Measurements from ENCODE around the gene SLC22A12.

The SLC22A12 gene

GRCh38 chr11:64597671-64598101 lies 6.7 kb downstream of the SLC22A12 start:
- no peaks in the 10 kb centered on the region for H3K79me2 ChIP-seq (ENCODE audit: insufficient read depth, low read length)
- no peaks in the 10 kb centered on the region for H3K27me3 ChIP-seq (ENCODE audit: low read length)
- H3K27ac ChIP-seq (ENCODE audit: low read depth, low read length), result no peak overlapping the region
- no peaks in the 10 kb centered on the region for H4K20me1 ChIP-seq (ENCODE audit: low read depth, low read length)
- no peak overlapping the region for H3K4me2 ChIP-seq (ENCODE audit: low read depth, low read length, poor library complexity, severe bottlenecking)
- H3F3A ChIP-seq (ENCODE audit: insufficient read depth), result no peaks in the 10 kb centered on the region
- no peaks in the 10 kb centered on the region for H3K36me3 ChIP-seq (ENCODE audit: low read length)
- 0 out of 2 replicates have a peak, but pooled peaks cover 4% of the 10 kb centered on the region for H3K9me3 ChIP-seq (ENCODE audit: insufficient read depth, low read length)
- no peak overlapping the region for H3K4me3 ChIP-seq (ENCODE audit: insufficient read depth, low read length, poor library complexity, severe bottlenecking)
- H3K9me2 ChIP-seq (replicated peaks; ENCODE audit: insufficient read depth, low read length), result no peaks in the 10 kb centered on the region
- H2AFZ ChIP-seq (ENCODE audit: low read depth, low read length, severe bottlenecking), result no peak overlapping the region
- TF ChIP-seq CTCF (IDR thresholded peaks at IDR 0.05; ENCODE audit: insufficient read depth, low read length, poor library complexity, severe bottlenecking) (no peak), EZH2phosphoT487 (conservative IDR thresholded peaks at IDR 0.05; ENCODE audit: low read length) (no peak)
- H3K9ac ChIP-seq (ENCODE audit: low read length), result no peak overlapping the region

GRCh38 chr11:64598106-64598796 lies 7.2 kb downstream of the SLC22A12 start:
- Histone ChIP-seq H3K4me3 (ENCODE audit: insufficient read depth, low read length, poor library complexity, severe bottlenecking) (no peak overlapping the region), H3K4me2 (ENCODE audit: low read depth, low read length, poor library complexity, severe bottlenecking) (no peak overlapping the region), H3K9ac (ENCODE audit: low read length) (no peak overlapping the region), H3K27me3 (ENCODE audit: low read length) (no peaks in the 10 kb centered on the region), H3F3A (ENCODE audit: insufficient read depth) (no peaks in the 10 kb centered on the region), H2AFZ (ENCODE audit: low read depth, low read length, severe bottlenecking) (no peak overlapping the region), H3K79me2 (ENCODE audit: insufficient read depth, low read length) (no peaks in the 10 kb centered on the region), H3K9me2 (replicated peaks; ENCODE audit: insufficient read depth, low read length) (no peaks in the 10 kb centered on the region), H3K36me3 (ENCODE audit: low read length) (no peaks in the 10 kb centered on the region), H4K20me1 (ENCODE audit: low read depth, low read length) (no peaks in the 10 kb centered on the region), H3K9me3 (ENCODE audit: insufficient read depth, low read length) (0 out of 2 replicates have a peak, but pooled peaks cover 4% of the 10 kb centered on the region), H3K27ac (ENCODE audit: low read depth, low read length) (no peak overlapping the region)
- no peak for TF ChIP-seq CTCF (IDR thresholded peaks at IDR 0.05; ENCODE audit: insufficient read depth, low read length, poor library complexity, severe bottlenecking)
- no peak for TF ChIP-seq EZH2phosphoT487 (conservative IDR thresholded peaks at IDR 0.05; ENCODE audit: low read length)

GRCh38 chr11:64598797-64599697 lies 8.0 kb downstream of the SLC22A12 start:
- Histone ChIP-seq H3K9ac (ENCODE audit: low read length) (no peak overlapping the region), H2AFZ (ENCODE audit: low read depth, low read length, severe bottlenecking) (no peak overlapping the region), H3K36me3 (ENCODE audit: low read length) (no peaks in the 10 kb centered on the region), H3K79me2 (ENCODE audit: insufficient read depth, low read length) (no peaks in the 10 kb centered on the region), H3K4me3 (ENCODE audit: insufficient read depth, low read length, poor library complexity, severe bottlenecking) (no peak overlapping the region), H3K9me3 (ENCODE audit: insufficient read depth, low read length) (0 out of 2 replicates have a peak, but pooled peaks cover 4% of the 10 kb centered on the region), H3K9me2 (replicated peaks; ENCODE audit: insufficient read depth, low read length) (no peaks in the 10 kb centered on the region), H3F3A (ENCODE audit: insufficient read depth) (no peaks in the 10 kb centered on the region), H4K20me1 (ENCODE audit: low read depth, low read length) (no peaks in the 10 kb centered on the region), H3K27me3 (ENCODE audit: low read length) (no peaks in the 10 kb centered on the region), H3K4me2 (ENCODE audit: low read depth, low read length, poor library complexity, severe bottlenecking) (no peak overlapping the region), H3K27ac (ENCODE audit: low read depth, low read length) (no peak overlapping the region)
- no peak for TF ChIP-seq EZH2phosphoT487 (conservative IDR thresholded peaks at IDR 0.05; ENCODE audit: low read length)
- no peak for TF ChIP-seq CTCF (IDR thresholded peaks at IDR 0.05; ENCODE audit: insufficient read depth, low read length, poor library complexity, severe bottlenecking)

Data from SU-DHL-6 (cell line).